Fibroblast of lung (primary cell): ENCODE results near the gene ZNF138. TPM values are rescaled to one million over a fixed set of nuclear protein-coding genes. Genes with fewer than 3 reads are reported as not detected.

Experiments
- DNase-seq, 2 donors: peaks; one replicate each; pipeline versions ENCODE4 v3.0.0 to v3.0.0-alpha.2; 2010; ENCODE audit warnings: low read depth in 2 of 2
- H2AFZ ChIP-seq: 2 replicates; pipeline ENCODE4 v1.5.1; 2012; ENCODE audit warnings: low read length, control low read depth, inconsistent platforms
- H3K27ac ChIP-seq: 2 replicates; pipeline ENCODE4 v1.5.1; 2011; ENCODE audit warnings: low read length, control low read depth; ENCODE audit not compliant: insufficient read depth
- H3K27me3 ChIP-seq: 2 replicates; pipeline ENCODE4 v1.5.1; 2011; ENCODE audit warnings: mild to moderate bottlenecking, low read length; ENCODE audit not compliant: control insufficient read depth, insufficient read depth
- H3K36me3 ChIP-seq: 2 replicates; pipeline ENCODE4 v1.5.1; 2011; ENCODE audit warnings: low read length; ENCODE audit not compliant: control insufficient read depth, insufficient read depth
- H3K4me1 ChIP-seq: 2 replicates; pipeline ENCODE4 v1.5.1; 2011; ENCODE audit warnings: low read length; ENCODE audit not compliant: control insufficient read depth, insufficient read depth; ENCODE audit errors: extremely low read depth
- H3K4me2 ChIP-seq: 2 replicates; pipeline ENCODE4 v1.5.1; 2011; ENCODE audit warnings: low read length, control low read depth; ENCODE audit not compliant: insufficient read depth; ENCODE audit errors: extremely low read depth
- H3K4me3 ChIP-seq, 4 experiments: fragments of 200-600 bp in 1 of 4; sonication (generic) in 1 of 4; replicated peaks in 1 of 4; 2 replicates each; pipeline ENCODE4 v1.5.1; 2011 to 2016; ENCODE audit warnings: low read length in 4 of 4, low read depth in 3 of 4, mild to moderate bottlenecking in 3 of 4, control low read depth in 2 of 4, inconsistent platforms in 1 of 4, mixed read lengths in 1 of 4; ENCODE audit not compliant: insufficient read depth in 1 of 4; ENCODE audit errors: control extremely low read depth in 1 of 4
- H3K79me2 ChIP-seq: 2 replicates; pipeline ENCODE4 v1.5.1; 2012; ENCODE audit warnings: mild to moderate bottlenecking, low read length, inconsistent platforms; ENCODE audit not compliant: control insufficient read depth, insufficient read depth
- H3K9ac ChIP-seq: 2 replicates; pipeline ENCODE4 v1.5.1; 2011; ENCODE audit warnings: mild to moderate bottlenecking, low read length, control low read depth; ENCODE audit not compliant: insufficient read depth
- H3K9me3 ChIP-seq: 2 replicates; pipeline ENCODE4 v1.5.1; 2012; ENCODE audit warnings: low read depth, low read length; ENCODE audit not compliant: control insufficient read depth, insufficient read depth
- H4K20me1 ChIP-seq: 2 replicates; pipeline ENCODE4 v1.5.1; 2011; ENCODE audit warnings: low read length; ENCODE audit not compliant: control insufficient read depth, insufficient read depth; ENCODE audit errors: extremely low read depth
- EZH2 ChIP-seq: IDR thresholded peaks from 2 replicates; pipeline ENCODE4 v1.5.1; 2012; ENCODE audit warnings: low read length, control low read depth, mild to moderate bottlenecking; ENCODE audit errors: missing control alignments
- polyA plus RNA-seq, 2 donors: library from polyadenylated mRNA; depleted of rRNA in 1 of 2; stranded (reverse) in 1 of 2; unstranded in 1 of 2; fragments of >200 nt; gene quantifications; 2 replicates each; pipeline ENCODE4 v1.2.1, GENCODE V29; 2011 to 2012; ENCODE audit warnings: missing spikeins in 1 of 2
- total RNA-seq: library from RNA; depleted of rRNA; stranded (reverse); fragments of >200 nt; gene quantifications from 2 replicates; pipeline ENCODE4 v1.2.1, GENCODE V29; 2014
- TF ChIP-seq, protein P1 (sequence below), 2 donors: IDR thresholded peaks in 1 of 2; conservative IDR thresholded peaks in 1 of 2; 1 replicate in 1 of 2; 2 replicates in 1 of 2; pipeline ENCODE4 v1.5.1; 2011 to 2012; ENCODE audit warnings: low read length in 2 of 2, control low read depth in 1 of 2, inconsistent platforms in 1 of 2, low read depth in 1 of 2, mild to moderate bottlenecking in 1 of 2

ZNF138 gene
- total and polyA plus RNA-seq, 2 donors (not counting 1 experiment from before 2014, with no cell fraction given) = 3.3 to 4.1 TPM

DNA sequence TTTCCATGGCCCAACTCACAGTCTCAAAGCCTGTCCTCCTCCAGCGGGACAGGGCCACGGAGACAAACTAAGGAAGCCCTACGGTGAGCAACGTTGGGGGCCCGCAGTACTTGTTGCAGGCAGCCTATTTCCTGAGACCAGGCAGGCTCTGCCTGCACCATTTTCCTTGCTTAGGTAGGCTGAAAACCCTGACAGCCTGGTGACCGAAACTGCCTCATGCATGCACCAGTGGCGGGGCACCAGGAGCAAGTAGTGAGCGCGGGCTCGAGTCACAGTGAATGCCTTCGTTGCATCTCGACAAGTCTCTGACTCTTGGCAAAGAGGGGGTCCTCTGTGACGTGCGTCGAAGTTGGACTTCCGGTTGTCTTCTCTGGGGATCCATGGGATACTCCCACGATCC is 85.6 kb downstream of the ZNF138 start:
- no peak for DNase-seq
- Histone ChIP-seq H3K9ac (no peak overlapping the region), H3K4me2 (no peak overlapping the region), H3K79me2 (no peaks in the 10 kb centered on the region), H2AFZ (no peak overlapping the region), H3K27ac (no peak overlapping the region), H3K27me3 (peaks cover 5% of the 10 kb centered on the region), H3K4me1 (no peaks in the 10 kb centered on the region), H4K20me1 (no peaks in the 10 kb centered on the region), H3K36me3 (no peaks in the 10 kb centered on the region), H3K4me3 (no peak overlapping the region), H3K9me3 (no peaks in the 10 kb centered on the region)
- TF ChIP-seq EZH2 = no peak
- TF ChIP-seq, protein P1, sequence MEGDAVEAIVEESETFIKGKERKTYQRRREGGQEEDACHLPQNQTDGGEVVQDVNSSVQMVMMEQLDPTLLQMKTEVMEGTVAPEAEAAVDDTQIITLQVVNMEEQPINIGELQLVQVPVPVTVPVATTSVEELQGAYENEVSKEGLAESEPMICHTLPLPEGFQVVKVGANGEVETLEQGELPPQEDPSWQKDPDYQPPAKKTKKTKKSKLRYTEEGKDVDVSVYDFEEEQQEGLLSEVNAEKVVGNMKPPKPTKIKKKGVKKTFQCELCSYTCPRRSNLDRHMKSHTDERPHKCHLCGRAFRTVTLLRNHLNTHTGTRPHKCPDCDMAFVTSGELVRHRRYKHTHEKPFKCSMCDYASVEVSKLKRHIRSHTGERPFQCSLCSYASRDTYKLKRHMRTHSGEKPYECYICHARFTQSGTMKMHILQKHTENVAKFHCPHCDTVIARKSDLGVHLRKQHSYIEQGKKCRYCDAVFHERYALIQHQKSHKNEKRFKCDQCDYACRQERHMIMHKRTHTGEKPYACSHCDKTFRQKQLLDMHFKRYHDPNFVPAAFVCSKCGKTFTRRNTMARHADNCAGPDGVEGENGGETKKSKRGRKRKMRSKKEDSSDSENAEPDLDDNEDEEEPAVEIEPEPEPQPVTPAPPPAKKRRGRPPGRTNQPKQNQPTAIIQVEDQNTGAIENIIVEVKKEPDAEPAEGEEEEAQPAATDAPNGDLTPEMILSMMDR (conservative IDR thresholded peaks at IDR 0.05 in 1 of 2, IDR thresholded peaks at IDR 0.05 in 1 of 2; ENCODE audit: low read depth in 1 of 2, low read length in 2 of 2) = no peak

DNA sequence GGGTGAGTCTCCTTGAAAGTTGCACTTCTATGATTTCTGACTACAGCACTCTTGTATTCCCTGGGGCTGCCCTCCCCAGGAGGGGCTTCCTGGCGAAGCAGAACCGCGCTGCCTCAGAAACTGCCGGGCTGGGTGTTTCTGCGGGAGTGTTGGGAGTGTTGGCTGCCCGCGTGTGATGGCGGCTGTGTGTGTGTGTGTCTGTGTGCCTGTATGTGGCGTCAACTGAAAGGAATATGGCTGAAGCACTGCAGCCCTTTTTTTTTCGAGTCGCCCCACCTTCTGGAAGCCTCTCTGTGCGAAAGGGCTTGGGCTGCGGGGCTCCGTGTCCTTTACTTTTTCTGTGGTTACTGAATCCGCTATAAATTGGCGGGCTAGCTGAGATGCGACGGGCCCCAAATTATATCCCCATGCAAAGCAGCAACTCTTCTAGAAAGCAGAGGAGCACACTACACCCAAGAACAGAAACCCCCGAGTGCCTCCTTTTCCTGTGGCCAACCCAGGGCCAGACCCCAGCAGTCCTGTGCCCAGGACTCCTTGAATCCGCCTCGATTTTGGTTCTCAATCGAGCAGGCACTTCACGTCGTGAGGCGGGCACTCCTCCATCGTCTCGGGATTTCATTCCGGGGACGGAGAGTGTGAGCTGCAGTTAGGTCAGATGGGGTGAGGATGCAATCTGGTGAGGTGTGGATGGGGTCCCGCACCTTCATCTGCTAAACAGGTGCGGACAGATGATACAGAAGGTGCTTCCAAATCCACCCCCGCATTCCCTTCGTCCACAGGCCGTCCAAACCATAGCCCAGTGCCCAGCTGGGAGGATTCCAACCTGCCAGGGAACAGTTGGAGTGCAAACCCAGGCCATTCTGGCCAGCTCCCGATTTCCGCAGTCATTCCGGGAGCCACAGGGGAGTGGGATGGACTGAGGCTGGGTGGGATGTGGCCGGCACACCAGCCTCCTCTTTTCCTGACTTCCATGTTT is 86.4 kb downstream of the ZNF138 start:
- Histone ChIP-seq H3K27me3 (peaks cover 5% of the 10 kb centered on the region), H3K79me2 (no peaks in the 10 kb centered on the region), H3K36me3 (no peaks in the 10 kb centered on the region), H3K27ac (no peak overlapping the region), H2AFZ (no peak overlapping the region), H4K20me1 (no peaks in the 10 kb centered on the region), H3K4me1 (no peaks in the 10 kb centered on the region), H3K4me3 (no peak overlapping the region), H3K4me2 (no peak overlapping the region), H3K9me3 (no peaks in the 10 kb centered on the region), H3K9ac (no peak overlapping the region)
- TF ChIP-seq EZH2 = no peak
- TF ChIP-seq, protein P1 (conservative IDR thresholded peaks at IDR 0.05 in 1 of 2, IDR thresholded peaks at IDR 0.05 in 1 of 2; ENCODE audit: low read depth in 1 of 2, low read length in 2 of 2) = no peak
- DNase-seq = no peak

DNA sequence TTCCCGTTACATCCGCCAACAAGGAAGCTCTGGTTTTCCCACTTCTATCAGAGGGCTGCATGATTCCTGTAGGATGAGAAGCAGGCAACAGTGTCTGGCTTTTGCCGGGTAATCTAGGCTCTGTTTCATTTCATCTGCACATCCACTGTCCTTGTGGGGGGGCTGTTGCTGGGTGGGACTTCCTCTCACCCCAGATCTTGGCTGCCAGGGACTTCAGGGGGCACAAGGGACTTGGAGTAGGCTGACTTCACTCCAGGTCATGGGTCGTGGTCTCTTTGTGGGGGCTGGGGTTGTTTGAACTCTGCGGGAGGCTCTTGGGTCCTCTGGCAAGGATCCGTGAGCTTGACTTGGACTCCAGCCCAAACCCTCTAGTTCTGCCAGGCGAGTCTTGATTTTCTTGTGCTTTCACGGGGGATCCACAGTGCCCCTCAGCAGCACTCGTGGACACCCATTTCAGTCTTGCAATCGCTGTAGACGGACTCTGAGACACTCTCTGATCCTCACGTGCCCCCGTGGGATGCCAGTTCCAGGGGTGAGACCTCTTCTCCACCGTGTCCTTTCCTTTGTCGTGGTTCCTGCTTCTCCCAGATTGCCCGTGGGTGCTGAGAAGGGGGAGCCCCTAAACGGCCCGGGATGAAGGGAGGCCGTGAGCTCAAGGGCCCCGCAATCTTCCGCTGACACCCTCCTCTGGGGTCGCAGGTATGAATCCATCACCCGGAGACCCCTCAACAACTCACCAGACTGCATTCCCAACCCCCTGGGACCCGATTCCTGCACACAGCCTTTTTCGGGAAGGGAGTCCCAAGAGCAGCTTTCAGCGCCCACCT is 87.4 kb downstream of the ZNF138 start:
- H3K79me2 ChIP-seq = no peaks in the 10 kb centered on the region
- no peaks in the 10 kb centered on the region for H4K20me1 ChIP-seq
- no peaks in the 10 kb centered on the region for H3K36me3 ChIP-seq
- no peaks in the 10 kb centered on the region for H3K4me1 ChIP-seq
- peak overlapping the region in 1 of 4 experiments; percentile 48 for H3K4me3 ChIP-seq
- TF ChIP-seq EZH2 = no peak
- TF ChIP-seq, protein P1 (conservative IDR thresholded peaks at IDR 0.05 in 1 of 2, IDR thresholded peaks at IDR 0.05 in 1 of 2; ENCODE audit: low read depth in 1 of 2, low read length in 2 of 2) = no peak
- H3K9me3 ChIP-seq = no peaks in the 10 kb centered on the region
- H3K27me3 ChIP-seq = peaks cover 5% of the 10 kb centered on the region
- H3K27ac ChIP-seq = no peak overlapping the region
- no peak for DNase-seq
- no peak overlapping the region for H2AFZ ChIP-seq
- H3K4me2 ChIP-seq = no peak overlapping the region
- H3K9ac ChIP-seq = no peak overlapping the region
